Naive thymus-derived CD8-positive, alpha-beta T cell (primary cell): ENCODE data around the gene FBLN2. TPM values are rescaled to one million over a fixed set of nuclear protein-coding genes. Genes with fewer than 3 reads are reported as not detected.

Experiments
- ATAC-seq, 2 donors: fragments of 150-1000 bp; cut with Tn5 transposase in 1 of 2; sonication (Bioruptor Pico), chemical (Tn5 transposase) in 1 of 2; 1 replicate in 1 of 2; 2 replicates in 1 of 2; pipeline ENCODE4 v1.10.0; 2021; ENCODE audit warnings: mild to moderate bottlenecking in 2 of 2, moderate library complexity in 2 of 2
- POLR2A ChIA-PET: fragments of 350-600 bp; sonication (Branson Sonifier 250); formaldehyde crosslinking; loops from one replicate; lab custom pipeline; 2021; ENCODE audit warnings: antibody characterized with exemption; lab: Charles Lee
- DNase-seq, 10 donors: peaks; one replicate each; pipeline versions ENCODE4 v3.0.0 to v3.0.0-alpha.2; 2020 to 2022
- H3K27ac Mint-ChIP-seq, 10 donors: one replicate each; pipeline ENCODE4 v1.8.0; 2020 to 2022; ENCODE audit warnings: mild to moderate bottlenecking in 10 of 10, mixed read lengths in 10 of 10, moderate library complexity in 4 of 10, inconsistent platforms in 1 of 10
- H3K27me3 Mint-ChIP-seq, 5 donors: one replicate each; pipeline ENCODE4 v1.8.0; 2021 to 2022; ENCODE audit warnings: mixed read lengths in 5 of 5
- H3K36me3 Mint-ChIP-seq, 3 donors: one replicate each; pipeline ENCODE4 v1.8.0; 2020 to 2022; ENCODE audit warnings: mixed read lengths in 3 of 3, mild to moderate bottlenecking in 2 of 3, inconsistent platforms in 1 of 3
- H3K4me1 Mint-ChIP-seq, 4 donors: one replicate each; pipeline ENCODE4 v1.8.0; 2021 to 2022; ENCODE audit warnings: mixed read lengths in 4 of 4
- H3K4me3 Mint-ChIP-seq, 10 donors: one replicate each; pipeline ENCODE4 v1.8.0; 2020 to 2022; ENCODE audit warnings: mild to moderate bottlenecking in 10 of 10, mixed read lengths in 10 of 10, moderate library complexity in 6 of 10, inconsistent platforms in 1 of 10
- H3K9me3 Mint-ChIP-seq, 9 donors: one replicate each; pipeline ENCODE4 v1.8.0; 2020 to 2022; ENCODE audit warnings: mixed read lengths in 9 of 9, mild to moderate bottlenecking in 3 of 9, inconsistent platforms in 1 of 9, moderate library complexity in 1 of 9
- polyA plus RNA-seq, 3 donors: library from polyadenylated mRNA; unstranded; fragments of 300-500 nt; fragmentation: Illumina TruSeq; gene quantifications; one replicate each; pipeline ENCODE4 v1.2.3, GENCODE V29; 2021
- total RNA-seq, 8 experiments: library from RNA in 2 of 8; stranded (reverse) in 2 of 8; gene quantifications; one replicate each; pipeline ENCODE4 v1.2.3 and lab custom pipeline; 2021 to 2026

FBLN2 gene
- total and polyA plus RNA-seq, 5 experiments from 2014 or later: 6.3 to 33.7 (median 15.8) TPM

GRCh38 chr3:13529196-13530112, 19.5 kb upstream of the FBLN2 start:
- H3K27ac Mint-ChIP-seq: peak overlapping the region in 1 of 10 donors; percentile 61
- no peaks in the 10 kb centered on the region for H3K36me3 Mint-ChIP-seq
- H3K4me3 Mint-ChIP-seq: no peak overlapping the region
- H3K27me3 Mint-ChIP-seq: peaks cover 0 to 7% (median 3%) of the 10 kb centered on the region in 5 donors
- DNase-seq: no peak
- POLR2A ChIA-PET: no interaction called here
- peaks cover 0 to 2% (median 0%) of the 10 kb centered on the region in 9 donors for H3K9me3 Mint-ChIP-seq
- H3K4me1 Mint-ChIP-seq: no peaks in the 10 kb centered on the region
- ATAC-seq: no peak

- ATAC-seq (no peak), DNase-seq (no peak)
- H3K4me1 Mint-ChIP-seq: no peaks in the 10 kb centered on the region
- peaks cover 0 to 2% (median 0%) of the 10 kb centered on the region in 9 donors for H3K9me3 Mint-ChIP-seq
- H3K27me3 Mint-ChIP-seq: peaks cover 0 to 12% (median 3%) of the 10 kb centered on the region in 5 donors
- H3K4me3 Mint-ChIP-seq: no peak overlapping the region
- POLR2A ChIA-PET: no interaction called here
- H3K27ac Mint-ChIP-seq: no peak overlapping the region
- H3K36me3 Mint-ChIP-seq: no peaks in the 10 kb centered on the region
Observed at GRCh38 chr3:13530241-13531009, 18.5 kb upstream of the FBLN2 start.

- H3K36me3 Mint-ChIP-seq: no peaks in the 10 kb centered on the region
- no peak for ATAC-seq
- H3K27me3 Mint-ChIP-seq: peaks cover 0 to 24% (median 7%) of the 10 kb centered on the region in 5 donors
- peaks cover 0 to 2% (median 0%) of the 10 kb centered on the region in 9 donors for H3K9me3 Mint-ChIP-seq
- POLR2A ChIA-PET: no interaction called here
- peaks cover 7 to 12% (median 9%) of the 10 kb centered on the region in 4 donors for H3K4me1 Mint-ChIP-seq
- no peak for DNase-seq
- no peak overlapping the region for H3K4me3 Mint-ChIP-seq
- H3K27ac Mint-ChIP-seq: no peak overlapping the region
Observed at GRCh38 chr3:13532085-13532484, 16.8 kb upstream of the FBLN2 start.

GRCh38 chr3:13532631-13533030, 16.3 kb upstream of the FBLN2 start:
- Mint-ChIP-seq H3K4me1 (peaks cover 8 to 14% (median 11%) of the 10 kb centered on the region in 4 donors), H3K27ac (no peak overlapping the region), H3K36me3 (no peaks in the 10 kb centered on the region), H3K9me3 (peaks cover 0 to 4% (median 0%) of the 10 kb centered on the region in 9 donors), H3K4me3 (no peak overlapping the region), H3K27me3 (peaks cover 0 to 27% (median 7%) of the 10 kb centered on the region in 5 donors)
- DNase-seq (no peak), ATAC-seq (no peak)
- POLR2A ChIA-PET: no interaction called here

- Mint-ChIP-seq H3K27ac (peak overlapping the region in 1 of 10 donors; percentile 34), H3K9me3 (peaks cover 0 to 4% (median 0%) of the 10 kb centered on the region in 9 donors), H3K36me3 (no peaks in the 10 kb centered on the region), H3K4me1 (peaks cover 8 to 14% (median 11%) of the 10 kb centered on the region in 4 donors), H3K27me3 (peaks cover 0 to 27% (median 7%) of the 10 kb centered on the region in 5 donors), H3K4me3 (no peak overlapping the region)
- ATAC-seq (no peak), DNase-seq (peak in 1 of 10 donors; percentile 31)
- POLR2A ChIA-PET: no interaction called here
Observed at GRCh38 chr3:13533885-13534301, 15.0 kb upstream of the FBLN2 start.

- POLR2A ChIA-PET: no interaction called here
- H3K4me3 Mint-ChIP-seq: no peak overlapping the region
- H3K4me1 Mint-ChIP-seq: peaks cover 8 to 14% (median 11%) of the 10 kb centered on the region in 4 donors
- H3K36me3 Mint-ChIP-seq: no peaks in the 10 kb centered on the region
- peak overlapping the region in 1 of 10 donors; percentile 65 for H3K27ac Mint-ChIP-seq
- H3K9me3 Mint-ChIP-seq: peaks cover 0 to 6% (median under 1%) of the 10 kb centered on the region in 9 donors
- DNase-seq (no peak), ATAC-seq (no peak)
- peaks cover 0 to 27% (median 6%) of the 10 kb centered on the region in 5 donors for H3K27me3 Mint-ChIP-seq
Observed at GRCh38 chr3:13535526-13535875, 13.4 kb upstream of the FBLN2 start.

- ATAC-seq (no peak), DNase-seq (no peak)
- H3K9me3 Mint-ChIP-seq: peaks cover 0 to 7% (median 3%) of the 10 kb centered on the region in 9 donors
- H3K27ac Mint-ChIP-seq: peak overlapping the region in 1 of 10 donors; percentile 65
- POLR2A ChIA-PET: no interaction called here
- peaks cover 0 to 2% (median 1%) of the 10 kb centered on the region in 3 donors for H3K36me3 Mint-ChIP-seq
- H3K27me3 Mint-ChIP-seq: peaks cover 0 to 27% (median 7%) of the 10 kb centered on the region in 5 donors
- H3K4me3 Mint-ChIP-seq: no peak overlapping the region
- peaks cover 8 to 14% (median 12%) of the 10 kb centered on the region in 4 donors for H3K4me1 Mint-ChIP-seq
Observed at GRCh38 chr3:13535905-13536304, 13.0 kb upstream of the FBLN2 start.

- peaks cover 0 to 12% (median 8%) of the 10 kb centered on the region in 9 donors for H3K9me3 Mint-ChIP-seq
- H3K4me3 Mint-ChIP-seq: peak overlapping the region in 6 of 10 donors; percentile 6 to 63 (median 33)
- peak overlapping the region in 3 of 10 donors; percentile 39 to 73 (median 72) for H3K27ac Mint-ChIP-seq
- DNase-seq: no peak
- no peak for ATAC-seq
- H3K36me3 Mint-ChIP-seq: peaks cover 0 to 7% (median 7%) of the 10 kb centered on the region in 3 donors
- H3K27me3 Mint-ChIP-seq: peaks cover 0 to 27% (median 8%) of the 10 kb centered on the region in 5 donors
- POLR2A ChIA-PET: interaction anchor here (0.6 kb wide), 2 partner anchors 11 to 13 kb away, joined by 3 read pairs; no protein-coding TSS in a partner anchor
- peaks cover 8 to 14% (median 12%) of the 10 kb centered on the region in 4 donors for H3K4me1 Mint-ChIP-seq
Observed at GRCh38 chr3:13536432-13536831, 12.5 kb upstream of the FBLN2 start.

- H3K27ac Mint-ChIP-seq: peak overlapping the region in 4 of 10 donors; percentile 18 to 73 (median 56)
- POLR2A ChIA-PET: interaction anchor here (0.6 kb wide), 2 partner anchors 11 to 13 kb away, joined by 3 read pairs; no protein-coding TSS in a partner anchor
- peak in 1 of 2 donors; percentile 22 for ATAC-seq
- peaks cover 0 to 8% (median 7%) of the 10 kb centered on the region in 3 donors for H3K36me3 Mint-ChIP-seq
- H3K4me3 Mint-ChIP-seq: peak overlapping the region in 6 of 10 donors; percentile 6 to 63 (median 33)
- peaks cover 8 to 14% (median 12%) of the 10 kb centered on the region in 4 donors for H3K4me1 Mint-ChIP-seq
- peaks cover 0 to 16% (median 10%) of the 10 kb centered on the region in 9 donors for H3K9me3 Mint-ChIP-seq
- no peak for DNase-seq
- H3K27me3 Mint-ChIP-seq: peaks cover 0 to 27% (median 8%) of the 10 kb centered on the region in 5 donors
Observed at GRCh38 chr3:13536832-13537231, 12.1 kb upstream of the FBLN2 start.

- Mint-ChIP-seq H3K4me1 (peaks cover 8 to 14% (median 12%) of the 10 kb centered on the region in 4 donors), H3K36me3 (peaks cover 0 to 8% (median 7%) of the 10 kb centered on the region in 3 donors), H3K27ac (peak overlapping the region in 1 of 10 donors; percentile 73), H3K4me3 (peak overlapping the region in 1 of 10 donors; percentile 36), H3K9me3 (peaks cover 0 to 21% (median 13%) of the 10 kb centered on the region in 9 donors), H3K27me3 (peaks cover 0 to 27% (median 8%) of the 10 kb centered on the region in 5 donors)
- DNase-seq: no peak
- POLR2A ChIA-PET: no interaction called here
- no peak for ATAC-seq
Observed at GRCh38 chr3:13537244-13537908, 11.5 kb upstream of the FBLN2 start.

- H3K27ac Mint-ChIP-seq: no peak overlapping the region
Observed at GRCh38 chr3:13537909-13538296, 11.0 kb upstream of the FBLN2 start.

More at GRCh38 chr3:13537909-13538296, 11.0 kb upstream of the FBLN2 start:
- H3K27me3 Mint-ChIP-seq: peaks cover 0 to 27% (median 8%) of the 10 kb centered on the region in 5 donors
- no peak for ATAC-seq
- POLR2A ChIA-PET: no interaction called here
- peaks cover 0 to 8% (median 7%) of the 10 kb centered on the region in 3 donors for H3K36me3 Mint-ChIP-seq
- no peak overlapping the region for H3K4me3 Mint-ChIP-seq
- DNase-seq: no peak
- H3K4me1 Mint-ChIP-seq: peaks cover 8 to 14% (median 12%) of the 10 kb centered on the region in 4 donors
- H3K9me3 Mint-ChIP-seq: peaks cover 0 to 25% (median 13%) of the 10 kb centered on the region in 9 donors
